Measurements from ENCODE around the gene GGN.
A peak's percentile ranks its signal among the peaks of the same experiment; 100 is the strongest.

GGN gene

GRCh38 chr19:38383743-38384142, 4.1 kb downstream of the GGN start:
- Histone ChIP-seq H3K27me3 (ENCODE audit: control insufficient read depth, insufficient read depth, low read length) (peaks cover 20% of the 10 kb centered on the region), H3K4me1 (ENCODE audit: control insufficient read depth, insufficient read depth, low read length) (peaks cover 20% of the 10 kb centered on the region), H3K4me3 (ENCODE audit: low read length) (no peak overlapping the region), H3K36me3 (ENCODE audit: control insufficient read depth, insufficient read depth, low read length) (peaks cover 24% of the 10 kb centered on the region), H3K9me3 (ENCODE audit: control insufficient read depth, low read length) (no peaks in the 10 kb centered on the region), H3K9ac (ENCODE audit: low read length) (no peak overlapping the region)

- Histone ChIP-seq H3K4me1 (ENCODE audit: control insufficient read depth, insufficient read depth, low read length) (peaks cover 16% of the 10 kb centered on the region), H3K36me3 (ENCODE audit: control insufficient read depth, insufficient read depth, low read length) (peaks cover 24% of the 10 kb centered on the region), H3K9me3 (ENCODE audit: control insufficient read depth, low read length) (no peaks in the 10 kb centered on the region), H3K4me3 (ENCODE audit: low read length) (no peak overlapping the region), H3K9ac (ENCODE audit: low read length) (no peak overlapping the region), H3K27me3 (ENCODE audit: control insufficient read depth, insufficient read depth, low read length) (peaks cover 18% of the 10 kb centered on the region)
Observed at GRCh38 chr19:38383184-38383583, 4.7 kb downstream of the GGN start.

GRCh38 chr19:38381138-38381537, 6.7 kb downstream of the GGN start:
- Histone ChIP-seq H3K36me3 (ENCODE audit: control insufficient read depth, insufficient read depth, low read length) (peaks cover 24% of the 10 kb centered on the region), H3K9ac (ENCODE audit: low read length) (no peak overlapping the region), H3K4me1 (ENCODE audit: control insufficient read depth, insufficient read depth, low read length) (peaks cover 4% of the 10 kb centered on the region), H3K4me3 (ENCODE audit: low read length) (no peak overlapping the region), H3K27me3 (ENCODE audit: control insufficient read depth, insufficient read depth, low read length) (peaks cover 6% of the 10 kb centered on the region), H3K9me3 (ENCODE audit: control insufficient read depth, low read length) (no peaks in the 10 kb centered on the region)

- Histone ChIP-seq H3K36me3 (ENCODE audit: control insufficient read depth, insufficient read depth, low read length) (peaks cover 24% of the 10 kb centered on the region), H3K27me3 (ENCODE audit: control insufficient read depth, insufficient read depth, low read length) (no peaks in the 10 kb centered on the region), H3K9me3 (ENCODE audit: control insufficient read depth, low read length) (no peaks in the 10 kb centered on the region), H3K4me3 (ENCODE audit: low read length) (no peak overlapping the region), H3K9ac (ENCODE audit: low read length) (no peak overlapping the region), H3K4me1 (ENCODE audit: control insufficient read depth, insufficient read depth, low read length) (peaks cover 14% of the 10 kb centered on the region)
Observed at GRCh38 chr19:38378866-38379265, 9.0 kb downstream of the GGN start.

DNA sequence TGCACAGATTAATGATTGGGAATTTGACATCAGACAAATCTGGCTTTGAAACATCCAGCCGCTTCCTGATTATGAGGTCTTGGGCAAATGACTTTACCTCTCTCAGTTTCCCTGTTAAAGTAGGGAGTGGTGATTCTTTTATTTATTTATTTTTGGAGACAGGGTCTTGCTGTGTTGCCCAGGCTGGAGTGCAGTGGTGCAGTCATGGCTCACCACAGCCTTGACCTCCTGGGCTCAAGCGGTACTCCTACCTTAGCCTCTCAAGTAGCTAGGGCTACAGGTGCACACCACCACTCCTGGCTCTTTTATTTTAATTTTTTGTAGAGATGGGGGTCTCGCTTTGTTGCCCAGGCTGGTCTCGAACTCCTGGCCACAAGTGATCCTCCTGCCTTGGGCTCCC, 10.8 kb downstream of the GGN start:
- Histone ChIP-seq H3K9ac (ENCODE audit: low read length) (no peak overlapping the region), H3K36me3 (ENCODE audit: control insufficient read depth, insufficient read depth, low read length) (peaks cover 16% of the 10 kb centered on the region)

DNA sequence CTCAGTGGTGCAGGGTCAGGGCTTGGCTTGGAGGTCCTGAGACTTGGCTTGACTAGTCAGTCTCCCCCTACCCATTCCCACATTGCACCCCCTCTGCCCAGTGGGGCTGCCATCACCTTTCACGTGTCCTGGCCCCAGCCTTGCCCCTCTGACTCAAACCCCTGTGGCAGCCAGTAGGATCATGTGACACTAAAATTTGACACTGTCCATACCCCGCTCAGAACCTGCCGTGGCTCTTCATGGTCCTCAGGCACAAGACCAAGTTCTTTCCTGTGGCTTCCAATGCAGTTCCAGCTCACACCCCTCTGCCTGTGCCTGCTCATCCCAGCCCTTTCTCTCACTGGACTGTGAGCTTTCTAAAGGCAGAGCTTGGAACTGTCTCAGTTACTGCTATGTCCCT, 11.3 kb downstream of the GGN start:
- Histone ChIP-seq H3K9ac (ENCODE audit: low read length) (no peak overlapping the region), H3K4me1 (ENCODE audit: control insufficient read depth, insufficient read depth, low read length) (peaks cover 14% of the 10 kb centered on the region), H3K36me3 (ENCODE audit: control insufficient read depth, insufficient read depth, low read length) (peaks cover 11% of the 10 kb centered on the region), H3K4me3 (ENCODE audit: low read length) (no peak overlapping the region), H3K27me3 (ENCODE audit: control insufficient read depth, insufficient read depth, low read length) (no peaks in the 10 kb centered on the region), H3K9me3 (ENCODE audit: control insufficient read depth, low read length) (no peaks in the 10 kb centered on the region)

More for the DNA sequence above, 10.8 kb downstream of the GGN start:
- Histone ChIP-seq H3K4me1 (ENCODE audit: control insufficient read depth, insufficient read depth, low read length) (peaks cover 14% of the 10 kb centered on the region), H3K9me3 (ENCODE audit: control insufficient read depth, low read length) (no peaks in the 10 kb centered on the region), H3K27me3 (ENCODE audit: control insufficient read depth, insufficient read depth, low read length) (no peaks in the 10 kb centered on the region), H3K4me3 (ENCODE audit: low read length) (no peak overlapping the region)

GRCh38 chr19:38375748-38376147, 12.1 kb downstream of the GGN start:
- H3K4me1 ChIP-seq (ENCODE audit: control insufficient read depth, insufficient read depth, low read length), result peaks cover 14% of the 10 kb centered on the region
- no peaks in the 10 kb centered on the region for H3K27me3 ChIP-seq (ENCODE audit: control insufficient read depth, insufficient read depth, low read length)
- peaks cover 6% of the 10 kb centered on the region for H3K36me3 ChIP-seq (ENCODE audit: control insufficient read depth, insufficient read depth, low read length)
- no peaks in the 10 kb centered on the region for H3K9me3 ChIP-seq (ENCODE audit: control insufficient read depth, low read length)
- peak overlapping the region; percentile 97 for H3K4me3 ChIP-seq (ENCODE audit: low read length)
- peak overlapping the region; percentile 92 for H3K9ac ChIP-seq (ENCODE audit: low read length)

- Histone ChIP-seq H3K27me3 (ENCODE audit: control insufficient read depth, insufficient read depth, low read length) (no peaks in the 10 kb centered on the region), H3K4me3 (ENCODE audit: low read length) (peak overlapping the region; percentile 97), H3K4me1 (ENCODE audit: control insufficient read depth, insufficient read depth, low read length) (peaks cover 14% of the 10 kb centered on the region), H3K9me3 (ENCODE audit: control insufficient read depth, low read length) (no peaks in the 10 kb centered on the region), H3K9ac (ENCODE audit: low read length) (peak overlapping the region; percentile 92), H3K36me3 (ENCODE audit: control insufficient read depth, insufficient read depth, low read length) (peaks cover 6% of the 10 kb centered on the region)
Observed at GRCh38 chr19:38375098-38375493, 12.7 kb downstream of the GGN start.

DNA sequence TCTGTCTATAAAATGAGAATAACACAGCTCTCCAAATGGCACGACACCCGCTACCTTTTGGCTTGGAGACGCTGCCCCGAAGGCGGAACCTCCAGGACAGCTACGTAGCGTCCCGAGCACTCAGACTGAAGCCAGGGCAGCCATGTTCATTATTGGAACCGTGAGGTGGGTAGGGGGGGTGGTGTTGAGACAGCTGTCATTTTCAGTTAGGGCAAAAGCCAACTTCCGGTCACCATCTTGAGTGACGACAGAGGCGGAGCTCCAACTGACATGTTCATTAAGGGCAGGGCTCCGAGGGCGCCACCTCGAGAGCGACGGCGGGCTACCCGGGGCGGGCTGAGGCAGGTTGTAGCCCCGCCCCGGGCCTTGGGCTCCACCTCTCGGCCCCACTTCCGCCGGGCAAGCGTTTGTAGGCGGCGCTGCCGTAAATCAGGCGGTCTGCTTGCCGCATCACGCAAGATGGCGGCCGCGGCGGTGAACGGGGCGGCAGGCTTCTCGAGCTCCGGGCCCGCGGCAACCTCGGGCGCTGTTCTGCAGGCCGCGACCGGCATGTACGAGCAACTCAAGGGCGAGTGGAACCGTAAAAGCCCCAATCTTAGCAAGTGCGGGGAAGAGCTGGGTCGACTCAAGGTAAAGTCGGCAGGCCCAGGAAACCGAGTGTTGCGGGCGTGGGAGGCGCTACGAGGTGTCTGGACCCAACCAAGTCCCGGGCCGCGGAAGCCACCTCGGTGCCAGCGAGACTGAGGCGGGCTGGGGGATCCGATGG, 13.3 kb downstream of the GGN start, which contains the start of gene PSMD8:
TSS of gene PSMD8 (plus strand) at position 240 of the 766 bp plus-strand sequence. CDS start at position 271, 31 bp downstream.
- Histone ChIP-seq H3K4me1 (ENCODE audit: control insufficient read depth, insufficient read depth, low read length) (peaks cover 14% of the 10 kb centered on the region), H3K27me3 (ENCODE audit: control insufficient read depth, insufficient read depth, low read length) (no peaks in the 10 kb centered on the region), H3K9ac (ENCODE audit: low read length) (peak within 1 kb of the TSS; percentile 92), H3K9me3 (ENCODE audit: control insufficient read depth, low read length) (no peaks in the 10 kb centered on the region), H3K4me3 (ENCODE audit: low read length) (peak within 1 kb of the TSS; percentile 97), H3K36me3 (ENCODE audit: control insufficient read depth, insufficient read depth, low read length) (peaks cover 6% of the 10 kb centered on the region)

GRCh38 chr19:38373907-38374331, 13.9 kb downstream of the GGN start:
- Histone ChIP-seq H3K36me3 (ENCODE audit: control insufficient read depth, insufficient read depth, low read length) (peaks cover under 1% of the 10 kb centered on the region), H3K9ac (ENCODE audit: low read length) (peak overlapping the region; percentile 2), H3K9me3 (ENCODE audit: control insufficient read depth, low read length) (no peaks in the 10 kb centered on the region), H3K4me1 (ENCODE audit: control insufficient read depth, insufficient read depth, low read length) (peaks cover 14% of the 10 kb centered on the region), H3K27me3 (ENCODE audit: control insufficient read depth, insufficient read depth, low read length) (no peaks in the 10 kb centered on the region), H3K4me3 (ENCODE audit: low read length) (no peak overlapping the region)

DNA sequence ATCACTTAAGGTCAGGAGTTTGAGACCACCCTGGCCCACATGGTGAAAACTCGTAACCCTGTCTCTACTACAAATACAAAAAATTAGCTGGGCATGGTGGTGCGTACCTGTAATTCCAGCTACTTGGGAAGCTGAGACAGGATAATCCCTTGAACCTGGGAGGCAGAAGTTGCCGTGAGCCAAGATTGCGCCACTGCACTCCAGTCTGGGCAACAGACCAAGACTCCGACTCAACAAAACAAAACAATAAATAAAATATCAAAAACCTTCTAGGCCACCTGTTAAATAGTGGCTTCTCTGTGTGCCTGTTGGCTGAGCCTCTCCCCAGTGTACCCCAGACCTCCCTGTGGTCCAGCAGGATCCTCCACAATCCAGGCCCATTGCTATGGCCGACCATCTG, 16.8 kb downstream of the GGN start:
- Histone ChIP-seq H3K4me3 (ENCODE audit: low read length) (no peak overlapping the region), H3K9ac (ENCODE audit: low read length) (no peak overlapping the region), H3K4me1 (ENCODE audit: control insufficient read depth, insufficient read depth, low read length) (peaks cover 9% of the 10 kb centered on the region), H3K9me3 (ENCODE audit: control insufficient read depth, low read length) (no peaks in the 10 kb centered on the region), H3K27me3 (ENCODE audit: control insufficient read depth, insufficient read depth, low read length) (no peaks in the 10 kb centered on the region), H3K36me3 (ENCODE audit: control insufficient read depth, insufficient read depth, low read length) (no peaks in the 10 kb centered on the region)

GRCh38 chr19:38370299-38370698, 17.5 kb downstream of the GGN start:
- Histone ChIP-seq H3K4me3 (ENCODE audit: low read length) (no peak overlapping the region), H3K27me3 (ENCODE audit: control insufficient read depth, insufficient read depth, low read length) (no peaks in the 10 kb centered on the region), H3K9ac (ENCODE audit: low read length) (no peak overlapping the region), H3K4me1 (ENCODE audit: control insufficient read depth, insufficient read depth, low read length) (peaks cover 1% of the 10 kb centered on the region), H3K36me3 (ENCODE audit: control insufficient read depth, insufficient read depth, low read length) (no peaks in the 10 kb centered on the region), H3K9me3 (ENCODE audit: control insufficient read depth, low read length) (no peaks in the 10 kb centered on the region)

Measured in mucosa of stomach (tissue), 1 donor.